BE2C (cell line): Measurements from ENCODE around the gene ARRDC2.

Experiments
- DNase-seq: peaks from one replicate; pipeline ENCODE4 v3.0.0-alpha.2; 2020
- H3K27me3 ChIP-seq: fragments of 250-450 bp; sonication (Bioruptor Pico); 2 replicates; pipeline ENCODE4 v1.5.1; 2020; ENCODE audit warnings: mild to moderate bottlenecking
- H3K36me3 ChIP-seq: fragments of 250-450 bp; sonication (Bioruptor Pico); 2 replicates; pipeline ENCODE4 v1.5.1; 2020; ENCODE audit warnings: mild to moderate bottlenecking
- H3K4me1 ChIP-seq: fragments of 250-450 bp; sonication (Bioruptor Pico); 2 replicates; pipeline ENCODE4 v1.5.1; 2020
- H3K4me3 ChIP-seq: 2 replicates; pipeline ENCODE4 v1.5.1; 2011; ENCODE audit warnings: low read depth, low read length
- H3K9me3 ChIP-seq: fragments of 250-450 bp; sonication (Bioruptor Pico); 2 replicates; pipeline ENCODE4 v1.5.1; 2020
- CTCF ChIP-seq: IDR thresholded peaks from 2 replicates; pipeline ENCODE4 v1.5.1; 2012; ENCODE audit warnings: mild to moderate bottlenecking, low read depth, low read length

Gene ARRDC2

GRCh38 chr19:18059902-18060301, 51.9 kb downstream of the ARRDC2 start:
- no peaks in the 10 kb centered on the region for H3K36me3 ChIP-seq
- no peaks in the 10 kb centered on the region for H3K27me3 ChIP-seq
- DNase-seq, result no peak
- no peak overlapping the region for H3K4me3 ChIP-seq
- TF ChIP-seq CTCF, result no peak
- H3K9me3 ChIP-seq, result no peaks in the 10 kb centered on the region
- no peaks in the 10 kb centered on the region for H3K4me1 ChIP-seq

- no peak for TF ChIP-seq CTCF
- H3K4me1 ChIP-seq, result no peaks in the 10 kb centered on the region
Measured at GRCh38 chr19:18060472-18060871, 52.5 kb downstream of the ARRDC2 start.

GRCh38 chr19:18062028-18062427, 54.1 kb downstream of the ARRDC2 start:
- H3K4me1 ChIP-seq, result no peaks in the 10 kb centered on the region
- DNase-seq, result no peak
- H3K36me3 ChIP-seq, result no peaks in the 10 kb centered on the region
- H3K27me3 ChIP-seq, result no peaks in the 10 kb centered on the region
- H3K4me3 ChIP-seq, result no peak overlapping the region
- H3K9me3 ChIP-seq, result no peaks in the 10 kb centered on the region
- TF ChIP-seq CTCF, result no peak

More at GRCh38 chr19:18060472-18060871, 52.5 kb downstream of the ARRDC2 start:
- H3K36me3 ChIP-seq, result no peaks in the 10 kb centered on the region
- H3K9me3 ChIP-seq, result no peaks in the 10 kb centered on the region
- no peaks in the 10 kb centered on the region for H3K27me3 ChIP-seq
- DNase-seq, result peak; percentile 48
- no peak overlapping the region for H3K4me3 ChIP-seq

- H3K4me1 ChIP-seq, result no peaks in the 10 kb centered on the region
- no peaks in the 10 kb centered on the region for H3K27me3 ChIP-seq
- peak; percentile 54 for TF ChIP-seq CTCF
- H3K36me3 ChIP-seq, result no peaks in the 10 kb centered on the region
- no peaks in the 10 kb centered on the region for H3K9me3 ChIP-seq
- H3K4me3 ChIP-seq, result no peak overlapping the region
- DNase-seq, result peak; percentile 47
Measured at GRCh38 chr19:18063463-18063862, 55.5 kb downstream of the ARRDC2 start.
